CD4-positive, alpha-beta T cell treated with Interferon gamma for 1 hour (primary cell): Measurements from ENCODE around the gene GRIN3A.
A peak's percentile ranks its signal among the peaks of the same experiment; 100 is the strongest.
"Not testable (repeated sequence)": the region's sequence is repeated elsewhere in the genome, so short reads cannot be mapped to it uniquely, and the experiment has no call there.

Source experiments
- DNase-seq: peaks from one replicate; pipeline ENCODE4 v3.0.0-alpha.2; 2020

GRIN3A gene

GRCh38 chr9:101631892-101632291 lies 106.6 kb downstream of the GRIN3A start:
- no peak for DNase-seq

GRCh38 chr9:101629636-101630035 lies 108.8 kb downstream of the GRIN3A start:
- DNase-seq = no peak

GRCh38 chr9:101628173-101628572 lies 110.3 kb downstream of the GRIN3A start:
- DNase-seq = no peak

- DNase-seq = no peak
These were observed 112.2 kb downstream of the GRIN3A start for GRCh38 chr9:101626295-101626694.

- DNase-seq = no peak
These were observed 112.6 kb downstream of the GRIN3A start for GRCh38 chr9:101625876-101626275.

- no peak for DNase-seq
These were observed 118.0 kb downstream of the GRIN3A start for GRCh38 chr9:101620452-101620851.

- no peak for DNase-seq
These were observed 119.7 kb downstream of the GRIN3A start for GRCh38 chr9:101618698-101619097.

GRCh38 chr9:101605547-101605946 lies 132.9 kb downstream of the GRIN3A start:
- no peak for DNase-seq

GRCh38 chr9:101604296-101604695 lies 134.2 kb downstream of the GRIN3A start:
- no peak for DNase-seq

- no peak for DNase-seq
These were observed 136.3 kb downstream of the GRIN3A start for GRCh38 chr9:101601904-101602765.

GRCh38 chr9:101594796-101595195 lies 143.7 kb downstream of the GRIN3A start, which contains the start of gene PPP3R2:
TSS of gene PPP3R2 (minus strand) at chr9:101594969. CDS start at chr9:101594921, 48 bp downstream.
- no peak for DNase-seq

GRCh38 chr9:101593345-101593744 lies 145.1 kb downstream of the GRIN3A start:
- no peak for DNase-seq

- no peak for DNase-seq
These were observed 145.7 kb downstream of the GRIN3A start for GRCh38 chr9:101592788-101593187.

GRCh38 chr9:101591787-101592446 lies 146.5 kb downstream of the GRIN3A start:
- DNase-seq = no peak

GRCh38 chr9:101590901-101591300 lies 147.5 kb downstream of the GRIN3A start:
- DNase-seq = no peak

- not testable (repeated sequence) for DNase-seq
These were observed 148.4 kb downstream of the GRIN3A start for GRCh38 chr9:101590074-101590473.

- no peak for DNase-seq
These were observed 151.0 kb downstream of the GRIN3A start for GRCh38 chr9:101587332-101588043.

- no peak for DNase-seq
These were observed 151.8 kb downstream of the GRIN3A start for GRCh38 chr9:101586651-101587050.

GRCh38 chr9:101585740-101586139 lies 152.7 kb downstream of the GRIN3A start:
- DNase-seq = no peak

GRCh38 chr9:101582553-101582952 lies 155.9 kb downstream of the GRIN3A start:
- no peak for DNase-seq

GRCh38 chr9:101579711-101580545 lies 158.5 kb downstream of the GRIN3A start:
- peak; percentile 10 for DNase-seq

- DNase-seq = no peak
These were observed 160.1 kb downstream of the GRIN3A start for GRCh38 chr9:101578378-101578777.
